HG02938 (cell line): Measurements from ENCODE around the gene COL4A3.
A peak's percentile ranks its signal among the peaks of the same experiment; 100 is the strongest.

ENCODE experiments used
- ATAC-seq: cut with Tn5 transposase; IDR thresholded peaks from one replicate; pipeline ENCODE4 v1.9.1; 2021; ENCODE audit warnings: mild to moderate bottlenecking, moderate library complexity; ENCODE audit not compliant: unreplicated experiment

Gene COL4A3

GRCh38 chr2:227337442-227337841 lies 173.0 kb downstream of the COL4A3 start:
- ATAC-seq, result no peak

DNA sequence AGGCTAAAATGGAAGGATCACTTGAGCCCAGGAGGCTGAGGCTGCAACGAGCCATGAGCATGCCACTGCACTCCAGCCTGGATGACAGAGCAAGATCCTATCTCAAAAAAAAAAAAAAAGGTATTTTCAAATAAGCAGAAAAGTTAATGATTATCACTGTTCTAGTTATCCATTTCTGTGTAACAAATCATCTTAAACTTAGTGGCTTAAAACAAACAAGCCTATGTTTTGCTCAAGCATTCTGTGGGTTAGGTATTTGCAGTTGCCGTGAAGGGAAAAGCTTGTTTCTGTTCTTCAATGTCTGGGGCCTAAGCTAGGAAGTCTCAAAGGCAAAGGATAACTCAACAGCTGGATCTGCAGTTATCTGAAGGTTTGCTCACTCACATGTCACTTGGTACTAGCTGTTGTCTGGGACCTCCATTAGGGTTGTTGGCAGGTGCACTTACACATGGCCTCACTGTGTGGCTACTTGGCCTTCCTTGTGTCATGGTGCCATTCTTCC lies 174.7 kb downstream of the COL4A3 start:
- no peak for ATAC-seq

GRCh38 chr2:227340106-227340505 lies 175.7 kb downstream of the COL4A3 start:
- no peak for ATAC-seq

DNA sequence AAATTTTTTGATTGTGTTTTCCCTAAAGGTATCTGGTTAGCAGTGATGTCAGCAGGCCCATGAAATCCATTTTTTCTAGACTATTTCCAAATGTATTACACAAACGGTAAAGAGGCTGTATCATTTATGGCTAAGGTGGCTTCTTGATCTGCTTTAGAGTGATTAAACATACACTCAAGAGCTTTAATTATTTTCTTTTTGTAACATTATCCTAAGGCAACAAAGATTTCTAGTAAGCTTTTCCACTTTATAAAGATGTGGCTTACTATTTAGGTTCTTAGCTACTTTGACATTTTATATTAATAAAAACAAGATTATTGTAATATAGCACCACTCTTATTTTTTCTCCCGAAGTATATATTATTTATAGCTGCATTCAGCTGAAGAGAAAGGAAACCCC lies 177.1 kb downstream of the COL4A3 start:
- no peak for ATAC-seq

- ATAC-seq, result no peak
These were observed 179.8 kb downstream of the COL4A3 start for GRCh38 chr2:227344231-227344630.

- ATAC-seq, result no peak
These were observed 182.7 kb downstream of the COL4A3 start for GRCh38 chr2:227347117-227347516.

- ATAC-seq, result no peak
These were observed 183.9 kb downstream of the COL4A3 start for GRCh38 chr2:227348324-227348723.

DNA sequence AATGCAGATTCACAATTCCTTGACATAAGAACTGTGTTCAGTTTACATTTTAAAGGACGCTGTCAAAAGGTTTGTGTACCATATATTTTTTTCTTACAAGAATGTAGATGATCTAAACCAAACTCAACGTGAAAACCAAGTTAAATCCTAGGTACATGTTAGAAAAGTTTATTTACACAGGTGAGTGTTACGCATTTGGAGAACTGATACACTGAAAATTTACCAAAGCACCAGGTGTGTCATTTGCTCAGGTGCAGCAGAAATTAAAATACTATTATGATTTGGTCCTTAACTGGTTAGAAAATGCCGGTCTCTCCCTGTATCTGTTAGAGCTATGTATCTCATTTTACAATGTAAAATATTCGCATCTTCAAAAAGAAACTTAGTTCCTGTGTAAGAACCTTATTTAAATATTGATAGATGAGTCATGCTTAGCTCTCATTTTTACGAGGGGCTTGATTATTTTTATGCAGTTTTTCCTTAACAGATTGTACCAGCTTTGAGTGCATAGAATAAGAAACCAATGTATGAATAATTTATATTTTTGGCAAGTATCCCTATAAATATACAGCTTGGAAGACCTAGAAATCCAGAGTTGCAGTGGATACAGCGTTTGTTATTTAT lies 185.7 kb downstream of the COL4A3 start:
- no peak for ATAC-seq

DNA sequence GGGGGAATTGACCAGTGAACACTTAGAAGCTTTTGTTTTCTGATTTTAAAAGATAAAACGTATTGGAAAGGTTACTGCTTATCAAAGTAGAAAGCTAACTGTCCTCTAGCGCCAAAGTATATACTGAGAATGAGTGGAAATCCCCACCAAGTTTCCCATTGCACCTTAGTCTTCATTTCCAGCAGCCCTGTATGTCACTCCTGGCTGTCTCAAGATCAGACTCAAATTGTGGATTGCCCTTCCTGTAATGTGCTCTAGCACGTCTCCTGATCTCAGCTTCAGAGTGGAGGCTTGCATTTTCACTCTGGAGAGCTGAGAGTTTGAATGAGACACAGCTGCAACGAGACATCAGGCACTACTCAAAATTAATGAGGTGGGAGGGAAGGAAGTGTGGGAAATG lies 187.2 kb downstream of the COL4A3 start:
- ATAC-seq, result peak; percentile 51

GRCh38 chr2:227360351-227360750 lies 195.9 kb downstream of the COL4A3 start:
- ATAC-seq, result no peak

GRCh38 chr2:227363756-227364155 lies 199.3 kb downstream of the COL4A3 start:
- ATAC-seq, result no peak
